ENCODE data around the gene BRCC3.

The BRCC3 gene

GRCh38 chrX:155148724-155149537 is 77.6 kb downstream of the BRCC3 start:
- no peak for DNase-seq

GRCh38 chrX:155169881-155170280 is 98.6 kb downstream of the BRCC3 start:
- no peak for DNase-seq

All from effector CD4-positive, alpha-beta T cell (primary cell).